ENCODE data around the gene SLC2A6.
"Not testable (repeated sequence)": the region's sequence is repeated elsewhere in the genome, so short reads cannot be mapped to it uniquely, and the experiment has no call there.

Gene SLC2A6

DNA sequence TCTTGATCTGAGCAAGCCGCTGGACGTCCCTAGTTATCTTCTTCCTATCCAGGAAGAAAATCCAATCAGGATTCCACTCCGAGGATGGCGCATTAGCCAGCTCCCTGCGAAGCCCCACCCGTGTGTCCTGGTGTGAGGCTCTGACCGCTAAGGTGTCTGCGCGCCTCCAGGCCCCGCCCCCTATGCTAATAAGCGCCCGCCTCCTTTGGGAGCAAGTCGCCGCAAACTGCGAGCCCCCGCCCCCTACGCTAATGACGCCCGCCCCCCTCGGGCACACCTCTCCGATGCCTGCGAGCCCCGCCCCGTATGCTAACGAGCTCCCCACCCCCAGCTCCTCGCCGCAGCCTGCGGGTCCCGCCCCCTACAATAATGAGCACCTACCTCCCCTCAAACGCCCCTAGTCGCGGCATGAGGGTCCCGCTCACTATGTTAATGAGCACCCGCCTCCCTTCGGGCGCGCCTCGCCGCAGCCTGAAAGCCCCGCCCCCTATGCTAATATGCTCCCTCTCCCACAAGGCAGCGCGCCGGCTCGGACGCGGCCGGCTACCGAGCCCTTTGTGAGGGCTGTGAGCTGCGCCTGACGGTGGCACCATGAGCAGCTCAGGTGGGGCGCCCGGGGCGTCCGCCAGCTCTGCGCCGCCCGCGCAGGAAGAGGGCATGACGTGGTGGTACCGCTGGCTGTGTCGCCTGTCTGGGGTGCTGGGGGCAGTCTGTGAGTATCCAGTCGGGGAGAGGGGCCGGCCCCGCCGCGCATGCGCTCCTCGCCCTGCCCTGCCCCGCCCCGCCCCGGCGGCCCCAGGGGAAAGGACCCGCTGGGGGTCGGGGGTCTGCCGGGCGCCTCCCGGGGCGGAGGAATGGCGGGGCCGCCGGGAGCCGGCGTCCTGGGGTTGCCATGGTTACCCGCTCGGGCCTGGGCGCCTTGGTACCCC lies 19.2 kb downstream of the SLC2A6 start, which contains the start of gene CACFD1:
Gene CACFD1, plus strand, starts transcription at position 503 of the 929 bp plus-strand sequence. Its CDS starts 89 bp downstream, at position 592.
- DNase-seq, result peak; percentile 99

DNA sequence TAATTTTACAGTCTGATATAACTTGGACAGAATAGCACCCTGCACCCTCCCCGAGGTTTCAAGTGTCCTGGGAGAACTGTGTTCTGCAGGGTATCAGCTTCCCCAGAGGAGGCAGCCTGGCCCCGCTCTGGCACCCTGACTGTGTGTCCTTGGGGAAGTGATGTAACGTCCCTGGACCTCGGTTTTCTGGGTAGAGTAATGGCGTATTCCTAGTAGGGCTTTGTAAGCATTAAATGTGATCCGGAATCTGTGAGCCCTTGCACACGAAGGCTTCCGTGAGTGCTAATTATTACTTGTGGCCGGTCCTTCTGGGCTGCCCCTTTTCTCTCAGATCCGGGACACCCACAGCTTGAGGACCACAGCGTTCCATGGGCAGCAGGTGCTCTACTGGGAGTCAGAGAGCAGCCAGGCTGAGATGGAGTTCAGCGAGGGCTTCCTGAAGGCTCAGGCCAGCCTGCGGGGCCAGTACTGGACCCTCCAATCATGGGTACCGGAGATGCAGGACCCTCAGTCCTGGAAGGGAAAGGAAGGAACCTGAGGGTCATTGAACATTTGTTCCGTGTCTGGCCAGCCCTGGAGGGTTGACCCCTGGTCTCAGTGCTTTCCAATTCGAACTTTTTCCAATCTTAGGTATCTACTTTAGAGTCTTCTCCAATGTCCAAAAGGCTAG lies 20.1 kb downstream of the SLC2A6 start:
- DNase-seq, result no peak

DNA sequence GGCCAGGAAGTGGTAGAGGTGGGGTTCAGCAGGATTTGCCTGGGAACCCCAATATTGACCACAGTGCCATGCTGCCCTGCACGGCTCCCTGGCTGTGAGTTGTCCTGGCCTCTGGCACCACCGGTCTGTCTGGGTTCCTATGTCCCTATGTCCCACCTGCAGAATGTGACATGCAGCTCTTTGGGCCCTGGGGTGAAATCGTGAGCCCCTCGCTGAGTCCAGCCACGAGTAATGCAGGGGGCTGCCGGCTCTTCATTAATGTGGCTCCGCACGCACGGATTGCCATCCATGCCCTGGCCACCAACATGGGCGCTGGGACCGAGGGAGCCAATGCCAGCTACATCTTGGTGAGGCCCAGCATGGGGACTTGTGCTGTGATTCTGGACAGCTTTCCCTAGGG lies 21.2 kb downstream of the SLC2A6 start:
- DNase-seq, result no peak

DNA sequence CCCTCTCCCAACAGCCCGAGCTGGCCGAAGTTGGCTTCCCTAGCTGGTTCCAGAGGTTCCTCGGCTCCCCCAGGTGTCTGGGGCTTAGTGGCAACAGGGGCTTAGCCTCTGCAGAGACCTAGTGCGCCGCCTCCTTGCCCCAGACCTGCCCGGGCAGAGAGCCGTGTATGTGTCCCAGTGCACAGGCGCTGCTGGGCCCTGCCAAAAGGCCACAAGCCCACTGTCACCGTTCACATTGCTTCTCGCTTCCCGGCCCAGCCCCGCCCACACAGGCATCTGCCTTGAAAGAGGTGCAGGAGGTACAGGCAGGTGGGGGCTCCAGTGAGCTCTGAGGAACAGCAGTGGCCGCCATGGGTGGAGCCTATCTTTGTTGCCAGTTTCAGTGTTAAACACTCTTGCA lies 21.7 kb downstream of the SLC2A6 start:
- no peak for DNase-seq

DNA sequence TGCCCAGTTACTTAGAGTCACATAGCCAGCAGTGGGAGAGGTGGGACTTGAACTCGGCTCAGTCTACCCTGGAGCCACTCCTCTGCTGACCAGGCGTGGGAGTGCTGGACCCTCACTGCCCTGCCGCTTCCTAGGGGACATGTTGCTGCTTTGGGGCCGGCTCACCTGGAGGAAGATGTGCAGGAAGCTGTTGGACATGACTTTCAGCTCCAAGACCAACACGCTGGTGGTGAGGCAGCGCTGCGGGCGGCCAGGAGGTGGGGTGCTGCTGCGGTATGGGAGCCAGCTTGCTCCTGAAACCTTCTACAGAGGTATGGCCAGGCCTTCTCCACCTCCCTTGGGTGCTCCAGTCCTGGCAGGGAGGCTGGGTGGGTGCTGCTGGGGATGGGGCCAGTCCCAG lies 22.5 kb downstream of the SLC2A6 start:
- DNase-seq, result no peak

DNA sequence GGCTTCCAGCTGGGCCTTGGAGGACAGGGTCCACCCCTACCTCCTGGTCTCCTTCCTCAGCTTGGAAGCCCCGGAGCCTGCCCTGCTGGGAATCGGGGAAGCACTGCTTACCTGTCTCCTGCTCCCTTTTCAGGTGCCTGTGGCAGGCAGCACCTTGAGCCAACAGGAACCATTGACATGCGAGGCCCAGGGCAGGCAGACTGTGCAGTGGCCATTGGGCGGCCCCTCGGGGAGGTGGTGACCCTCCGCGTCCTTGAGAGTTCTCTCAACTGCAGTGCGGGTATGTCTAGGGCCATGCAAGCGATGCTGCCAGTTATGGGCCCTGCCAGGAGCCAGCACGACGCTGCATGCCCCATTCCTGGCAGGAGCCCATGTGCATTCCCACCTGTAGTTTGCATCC lies 23.0 kb downstream of the SLC2A6 start:
- no peak for DNase-seq

DNA sequence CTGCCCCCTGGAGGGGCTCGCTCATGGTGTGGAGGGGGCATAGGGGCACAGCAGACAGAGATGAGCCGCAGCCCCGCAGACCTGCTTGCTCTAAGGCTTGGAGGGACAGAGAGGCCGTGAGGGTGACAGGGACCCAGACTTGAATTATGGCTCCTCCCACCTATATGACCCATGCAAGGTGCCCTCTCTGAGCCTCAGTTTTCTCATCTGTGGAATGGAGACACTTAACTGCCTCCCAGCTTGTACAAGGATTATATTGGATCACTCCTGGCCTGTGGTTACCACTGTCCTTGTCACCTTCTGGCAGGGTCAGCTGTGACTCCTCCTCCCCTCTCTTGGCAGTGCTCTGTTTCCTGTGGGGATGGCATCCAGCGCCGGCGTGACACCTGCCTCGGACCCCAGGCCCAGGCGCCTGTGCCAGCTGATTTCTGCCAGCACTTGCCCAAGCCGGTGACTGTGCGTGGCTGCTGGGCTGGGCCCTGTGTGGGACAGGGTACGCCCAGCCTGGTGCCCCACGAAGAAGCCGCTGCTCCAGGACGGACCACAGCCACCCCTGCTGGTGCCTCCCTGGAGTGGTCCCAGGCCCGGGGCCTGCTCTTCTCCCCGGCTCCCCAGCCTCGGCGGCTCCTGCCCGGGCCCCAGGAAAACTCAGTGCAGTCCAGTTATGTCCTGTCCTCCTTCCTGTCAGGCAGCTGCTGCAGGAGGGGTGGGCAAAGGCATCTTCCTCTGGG lies 23.8 kb downstream of the SLC2A6 start:
- DNase-seq, result no peak

DNA sequence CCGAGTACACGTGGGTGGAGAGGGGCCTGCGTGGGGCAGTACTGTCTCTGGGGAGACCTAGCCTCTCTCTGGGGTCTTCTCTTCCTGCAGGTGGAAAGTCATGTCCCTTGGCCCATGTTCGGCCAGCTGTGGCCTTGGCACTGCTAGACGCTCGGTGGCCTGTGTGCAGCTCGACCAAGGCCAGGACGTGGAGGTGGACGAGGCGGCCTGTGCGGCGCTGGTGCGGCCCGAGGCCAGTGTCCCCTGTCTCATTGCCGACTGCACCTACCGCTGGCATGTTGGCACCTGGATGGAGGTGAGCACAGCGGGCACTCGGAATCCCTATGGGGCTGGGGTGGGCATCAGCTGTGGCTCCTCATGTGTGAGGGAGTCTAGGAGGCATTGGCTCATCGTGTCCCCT lies 24.6 kb downstream of the SLC2A6 start:
- no peak for DNase-seq

DNA sequence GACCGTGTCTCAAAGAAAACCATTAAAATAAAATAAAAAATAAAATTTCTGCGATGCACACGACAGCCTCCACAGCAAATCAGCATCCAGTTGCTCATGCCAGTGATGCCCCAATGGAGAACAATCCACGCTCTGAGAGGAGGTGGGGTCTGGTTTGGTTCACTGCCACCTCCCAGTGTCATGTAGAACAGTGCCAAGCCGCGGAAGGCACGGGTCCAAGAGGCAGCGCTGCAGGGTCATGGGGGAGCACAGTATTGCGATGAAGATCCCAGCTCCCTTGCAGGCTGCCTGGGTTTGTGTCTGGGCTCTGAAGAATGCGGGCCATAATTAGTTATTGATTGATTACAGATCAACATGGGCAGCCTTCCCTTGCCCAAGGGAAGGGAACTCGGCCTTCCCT lies 25.2 kb downstream of the SLC2A6 start:
- no peak for DNase-seq

DNA sequence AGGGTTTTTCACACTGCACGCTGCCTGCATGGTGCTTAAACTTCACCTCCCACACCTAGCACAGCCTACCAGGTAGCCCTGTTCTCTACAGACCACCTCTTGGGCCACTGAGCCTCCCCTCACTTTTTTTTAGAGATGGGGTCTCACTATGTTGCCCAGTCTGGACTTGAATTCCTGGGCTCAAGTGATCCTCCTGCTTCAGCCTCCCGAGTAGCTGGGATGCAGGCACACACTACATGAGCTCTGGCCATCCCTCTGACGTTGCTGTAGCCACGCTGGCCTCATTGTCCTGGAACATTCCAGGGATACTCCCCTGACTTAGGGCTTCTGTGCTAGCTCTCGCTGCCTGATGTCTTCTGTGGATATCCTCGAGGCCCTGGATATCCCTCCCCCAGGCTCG lies 26.3 kb downstream of the SLC2A6 start:
- DNase-seq, result no peak

DNA sequence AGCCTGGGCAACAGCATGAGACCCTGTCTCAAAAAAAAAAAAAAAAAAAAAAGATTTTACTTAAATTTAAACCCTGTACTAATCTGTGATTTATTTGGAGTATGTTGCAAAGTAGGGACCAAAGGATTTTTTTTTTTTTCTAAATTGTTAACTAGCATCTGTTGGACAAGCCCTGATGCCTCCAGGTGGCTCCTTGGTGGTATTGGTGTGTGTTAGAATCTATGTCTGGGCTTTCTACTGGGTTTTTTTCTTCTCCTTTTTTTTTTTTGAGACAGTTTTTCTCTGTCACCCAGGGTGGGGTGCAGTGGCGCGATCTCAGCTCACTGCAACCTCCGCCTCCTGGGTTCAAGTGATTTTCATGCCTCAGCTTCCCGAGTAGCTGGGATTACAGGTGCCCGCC lies 27.0 kb downstream of the SLC2A6 start:
- not testable (repeated sequence) for DNase-seq

DNA sequence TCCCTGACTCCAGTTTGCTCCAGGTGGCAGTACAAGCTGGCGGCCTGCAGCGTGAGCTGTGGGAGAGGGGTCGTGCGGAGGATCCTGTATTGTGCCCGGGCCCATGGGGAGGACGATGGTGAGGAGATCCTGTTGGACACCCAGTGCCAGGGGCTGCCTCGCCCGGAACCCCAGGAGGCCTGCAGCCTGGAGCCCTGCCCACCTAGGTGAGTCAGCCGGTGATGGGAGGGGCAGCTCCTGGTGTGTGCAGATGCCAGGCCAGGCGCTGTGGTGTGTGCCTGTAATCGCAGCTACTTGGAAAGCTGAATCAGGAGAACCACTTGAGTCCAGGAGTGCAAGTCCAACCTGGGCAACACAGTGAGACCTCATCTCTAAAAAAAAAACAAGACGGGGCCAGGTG lies 29.1 kb downstream of the SLC2A6 start:
- DNase-seq, result peak; percentile 56

DNA sequence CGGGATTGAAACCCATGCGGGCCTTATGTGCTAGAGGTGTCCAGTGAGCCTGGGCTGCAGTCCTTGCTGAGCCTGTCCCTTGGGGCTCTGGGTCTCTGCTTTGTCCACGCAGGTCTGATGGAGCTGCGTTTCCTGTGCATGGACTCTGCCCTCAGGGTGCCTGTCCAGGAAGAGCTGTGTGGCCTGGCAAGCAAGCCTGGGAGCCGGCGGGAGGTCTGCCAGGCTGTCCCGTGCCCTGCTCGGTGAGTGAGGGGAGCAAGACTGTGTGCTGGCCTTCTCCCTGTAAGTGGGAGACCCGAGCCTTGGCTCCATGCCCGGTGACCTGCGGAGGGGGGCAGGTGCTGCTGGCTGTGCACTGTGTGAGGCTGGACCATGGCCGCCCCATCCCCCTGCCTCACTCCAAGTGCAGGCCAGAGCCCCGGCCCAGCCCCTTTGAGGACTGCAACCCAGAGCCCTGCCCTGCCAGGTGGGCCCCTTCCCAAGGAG lies 30.4 kb downstream of the SLC2A6 start:
- DNase-seq, result no peak

DNA sequence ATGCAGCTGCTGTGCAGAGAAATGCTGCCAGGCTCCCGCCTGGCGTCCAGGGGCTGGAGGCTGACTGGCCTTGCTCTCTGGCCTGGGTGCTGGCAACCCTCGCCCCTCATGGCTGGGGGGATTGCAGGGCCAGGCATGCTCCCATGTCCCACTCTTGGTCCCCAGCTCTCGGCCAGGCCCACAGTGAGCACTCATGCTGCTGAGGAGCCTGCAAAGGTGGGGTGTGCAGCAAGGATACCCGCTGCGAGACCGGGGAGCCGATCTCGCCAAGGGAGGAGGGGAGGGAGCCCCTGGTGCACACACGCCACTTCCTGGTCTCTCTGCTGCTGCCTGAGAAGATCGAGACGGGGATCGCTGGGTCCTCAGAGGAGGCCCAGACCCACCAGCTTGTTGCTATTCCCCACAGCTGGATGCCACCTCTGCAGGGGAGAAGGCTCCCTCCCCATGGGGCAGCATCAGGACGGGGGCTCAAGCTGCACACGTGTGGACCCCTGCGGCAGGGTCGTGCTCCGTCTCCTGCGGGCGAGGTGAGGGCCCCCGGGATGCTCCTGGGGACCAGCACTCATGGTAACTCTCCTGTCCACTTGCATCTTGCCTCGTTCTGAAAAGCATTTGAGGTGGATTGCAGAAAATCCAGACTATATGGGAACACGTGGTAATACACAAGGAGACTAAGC lies 33.5 kb downstream of the SLC2A6 start:
- no peak for DNase-seq

DNA sequence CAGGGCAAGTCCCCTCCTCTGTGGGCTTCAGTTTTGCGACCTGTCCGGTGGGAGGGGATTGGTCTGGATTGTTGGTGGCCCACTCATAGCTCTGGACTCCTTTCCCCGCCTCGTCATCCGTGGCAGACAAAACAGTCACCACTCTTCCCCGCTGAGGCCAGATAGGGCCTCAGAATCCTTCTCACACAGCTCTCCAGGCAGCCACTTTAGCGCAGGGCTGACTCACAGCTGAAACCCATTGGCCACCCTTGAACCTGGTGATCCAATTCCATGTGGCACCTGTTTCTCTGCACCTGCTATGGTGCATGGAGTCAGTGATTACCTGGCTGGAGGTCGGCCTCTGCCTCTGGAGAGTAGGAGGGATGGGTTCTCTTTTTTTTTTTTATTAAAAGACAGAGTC lies 34.9 kb downstream of the SLC2A6 start:
- peak; percentile 64 for DNase-seq

DNA sequence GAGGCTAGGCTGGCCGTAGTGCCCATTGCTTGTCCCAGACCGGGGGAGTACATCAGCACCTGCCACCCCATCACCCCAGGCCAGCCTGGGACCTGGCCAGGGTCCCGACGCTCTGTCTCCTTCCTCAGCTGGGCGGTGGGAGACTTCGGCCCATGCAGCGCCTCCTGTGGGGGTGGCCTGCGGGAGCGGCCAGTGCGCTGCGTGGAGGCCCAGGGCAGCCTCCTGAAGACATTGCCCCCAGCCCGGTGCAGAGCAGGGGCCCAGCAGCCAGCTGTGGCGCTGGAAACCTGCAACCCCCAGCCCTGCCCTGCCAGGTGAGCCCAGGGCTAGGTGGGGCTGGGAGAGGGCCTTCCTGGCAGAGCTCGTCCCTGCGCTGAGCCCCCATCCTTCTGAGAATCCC lies 35.7 kb downstream of the SLC2A6 start:
- DNase-seq, result no peak

DNA sequence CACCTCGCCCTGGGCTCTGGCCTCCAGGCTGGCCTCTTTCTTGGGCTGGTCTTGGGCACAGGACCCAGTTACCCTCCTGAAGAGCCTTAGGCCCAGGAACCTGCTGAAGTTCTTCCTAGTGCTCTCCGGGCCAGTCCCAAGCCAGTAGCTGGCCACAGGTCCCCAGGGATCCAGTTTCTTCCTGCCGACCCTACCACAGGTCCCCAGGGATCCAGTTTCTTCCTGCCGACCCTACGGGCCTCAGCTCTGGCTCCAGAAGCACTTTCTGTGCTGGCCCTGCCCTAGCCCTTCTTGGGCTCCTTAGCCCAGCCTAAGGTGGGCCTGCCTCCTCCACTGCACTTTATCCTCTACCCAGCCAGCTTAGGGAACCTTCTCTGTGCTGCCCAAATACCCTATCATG lies 37.3 kb downstream of the SLC2A6 start:
- no peak for DNase-seq

DNA sequence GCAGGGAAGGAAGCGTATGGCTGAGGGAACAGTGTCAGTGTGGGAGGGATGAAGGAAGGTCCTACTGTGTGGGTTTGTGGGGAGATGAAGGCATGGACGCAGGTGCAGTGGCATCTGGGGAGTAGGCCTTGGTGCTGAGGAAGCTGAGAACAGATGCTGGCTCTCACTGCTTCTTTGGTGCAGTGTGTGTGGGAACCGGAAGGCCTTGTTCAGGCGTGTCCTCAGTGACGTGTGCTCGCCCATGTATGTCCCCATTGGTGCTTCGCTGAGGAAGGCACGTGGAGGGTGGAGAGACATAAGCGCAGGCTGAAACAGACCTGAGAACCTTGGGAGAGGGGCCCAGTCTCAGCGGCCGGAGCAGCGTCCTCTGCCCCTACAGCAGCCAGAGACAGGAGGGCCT lies 38.0 kb downstream of the SLC2A6 start:
- no peak for DNase-seq

DNA sequence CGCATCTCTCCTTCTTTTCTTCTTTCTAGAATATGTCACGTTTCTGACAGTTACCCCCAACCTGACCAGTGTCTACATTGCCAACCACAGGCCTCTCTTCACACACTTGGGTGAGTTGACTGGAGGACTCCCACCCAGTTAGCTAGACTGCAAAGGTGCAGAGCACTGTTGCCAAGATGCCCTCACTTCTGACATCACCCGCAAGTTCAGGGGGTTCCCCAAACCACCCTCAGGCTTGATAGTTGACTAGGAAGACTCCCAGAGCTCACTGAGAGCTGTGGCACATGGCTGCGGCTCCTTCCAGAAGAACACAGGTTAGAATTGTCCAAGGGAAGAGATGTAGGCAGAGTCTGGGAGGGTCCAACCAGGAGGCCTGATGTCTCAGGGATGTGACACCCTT lies 39.6 kb downstream of the SLC2A6 start:
- no peak for DNase-seq

DNA sequence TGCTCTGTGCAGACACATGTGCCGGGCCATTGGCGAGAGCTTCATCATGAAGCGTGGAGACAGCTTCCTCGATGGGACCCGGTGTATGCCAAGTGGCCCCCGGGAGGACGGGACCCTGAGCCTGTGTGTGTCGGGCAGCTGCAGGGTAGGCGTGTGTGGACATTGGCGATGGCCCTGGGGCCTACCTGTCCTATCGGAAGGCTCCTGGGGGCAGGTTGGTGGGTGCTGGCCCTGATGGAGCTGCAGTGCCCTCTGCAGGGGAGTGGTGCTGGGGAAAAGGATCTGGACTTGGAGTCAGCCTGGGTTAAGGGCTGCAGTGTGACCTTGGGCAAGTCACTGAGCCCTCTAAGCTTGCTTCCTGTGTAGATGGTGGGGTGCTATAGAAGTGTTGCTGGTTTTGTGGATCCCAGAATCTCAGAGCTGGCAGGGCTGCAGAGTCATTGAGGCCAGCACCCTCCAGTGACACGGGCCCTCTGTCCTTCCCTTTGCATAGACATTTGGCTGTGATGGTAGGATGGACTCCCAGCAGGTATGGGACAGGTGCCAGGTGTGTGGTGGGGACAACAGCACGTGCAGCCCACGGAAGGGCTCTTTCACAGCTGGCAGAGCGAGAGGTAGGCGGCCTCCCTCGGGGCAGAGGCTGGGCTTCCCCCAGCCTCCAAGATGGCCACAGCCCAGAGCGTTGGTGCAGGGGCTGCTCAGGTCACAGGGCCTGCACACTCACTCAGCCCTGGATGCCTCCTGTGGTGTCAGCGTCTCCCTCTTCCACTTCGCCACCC lies 41.0 kb downstream of the SLC2A6 start:
- DNase-seq, result no peak

DNA sequence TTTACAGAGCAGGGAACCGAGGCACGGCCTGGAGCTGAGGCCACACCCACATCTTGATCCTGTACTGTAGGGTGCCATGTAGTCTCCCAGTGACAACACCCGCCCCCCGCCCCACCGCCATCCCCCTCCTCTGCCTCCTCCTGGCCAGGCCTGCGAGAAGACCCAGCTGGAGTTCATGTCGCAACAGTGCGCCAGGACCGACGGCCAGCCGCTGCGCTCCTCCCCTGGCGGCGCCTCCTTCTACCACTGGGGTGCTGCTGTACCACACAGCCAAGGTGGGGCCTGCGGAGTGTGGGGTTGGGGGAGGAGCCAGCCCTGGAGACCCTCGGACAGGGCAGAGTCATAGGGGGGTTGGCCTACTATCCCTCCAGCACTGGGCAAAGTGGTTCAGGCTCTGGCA lies 42.2 kb downstream of the SLC2A6 start:
- no peak for DNase-seq

DNA sequence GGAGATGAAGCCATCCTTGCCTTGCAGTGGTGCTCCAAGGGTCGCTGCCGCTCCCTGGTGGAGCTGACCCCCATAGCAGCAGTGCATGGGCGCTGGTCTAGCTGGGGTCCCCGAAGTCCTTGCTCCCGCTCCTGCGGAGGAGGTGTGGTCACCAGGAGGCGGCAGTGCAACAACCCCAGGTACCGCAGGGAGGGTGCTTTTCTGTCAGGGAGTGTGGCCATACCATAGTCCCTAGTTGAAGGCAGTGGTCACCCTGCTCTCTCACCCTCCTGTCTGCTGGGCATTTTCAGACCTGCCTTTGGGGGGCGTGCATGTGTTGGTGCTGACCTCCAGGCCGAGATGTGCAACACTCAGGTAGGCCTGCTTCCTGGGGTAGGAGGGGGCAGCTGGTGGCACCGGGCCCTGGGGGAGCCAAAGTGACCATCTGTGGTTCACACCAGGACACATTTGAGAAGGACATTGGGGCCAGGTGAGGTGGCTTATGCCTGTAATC lies 45.5 kb downstream of the SLC2A6 start:
- no peak for DNase-seq
